Dedifferentiated amniotic fluid mesenchymal stem cell (primary cell): ENCODE data around the gene AAR2.
A peak's percentile ranks its signal among the peaks of the same experiment; 100 is the strongest.

ENCODE experiments used
- DNase-seq: peaks from one replicate; pipeline ENCODE4 v3.0.0-alpha.2; 2016; ENCODE audit errors: extremely low spot score

AAR2 gene

DNA sequence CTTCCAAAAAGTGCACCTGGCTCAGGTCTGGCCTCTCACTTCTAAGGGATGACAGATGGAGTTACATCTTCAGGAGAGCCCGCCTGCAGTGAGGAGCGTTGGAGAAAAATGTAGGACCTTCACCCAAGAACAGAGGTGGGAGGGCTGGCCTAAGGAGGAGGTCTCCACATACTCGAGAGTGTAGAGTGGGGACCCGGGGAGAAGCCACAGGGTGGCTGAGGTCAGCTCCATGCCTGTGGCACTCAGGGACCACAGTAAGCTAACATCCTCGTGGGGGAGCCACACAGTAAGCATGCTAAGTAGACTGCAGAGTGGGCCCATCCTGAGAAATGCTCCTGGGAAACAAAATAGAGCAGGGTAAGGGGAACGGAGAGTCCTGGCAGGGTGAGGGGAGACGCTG is 24.0 kb downstream of the AAR2 start:
- no peak for DNase-seq

DNA sequence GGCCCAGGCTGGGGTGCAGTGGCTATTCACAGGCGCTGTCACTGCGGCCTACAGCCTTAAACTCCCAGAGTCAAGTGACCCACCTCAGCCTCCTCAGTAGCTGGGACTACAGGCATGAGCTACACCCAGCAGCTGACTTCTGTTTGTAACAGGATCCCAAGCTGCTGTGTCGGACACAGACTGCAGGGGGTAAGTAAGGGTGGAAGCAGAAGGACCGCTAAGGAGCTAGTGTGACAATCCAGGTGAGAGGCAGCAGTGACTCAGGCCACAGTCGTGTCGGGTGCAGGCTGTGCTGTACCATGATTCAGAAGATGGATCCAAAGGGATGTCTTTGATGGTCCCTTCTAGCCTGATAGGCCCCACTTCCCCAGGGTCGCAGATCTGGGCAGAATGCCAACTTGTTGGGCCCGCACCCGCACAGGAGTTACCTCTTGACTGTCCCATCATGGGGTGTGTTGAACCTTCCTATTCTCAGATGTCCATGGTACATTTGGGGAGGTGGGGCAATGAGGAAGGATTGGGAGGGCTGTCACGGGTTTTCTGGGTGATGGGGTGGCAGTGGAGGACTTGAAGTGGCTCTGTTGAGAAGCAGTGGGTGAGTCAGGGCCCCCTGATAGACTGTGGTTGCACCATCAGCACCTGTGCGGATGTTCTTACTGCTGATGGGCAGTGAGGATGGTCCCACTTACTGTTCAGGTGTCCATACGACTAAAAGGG is 25.3 kb downstream of the AAR2 start:
- no peak for DNase-seq

DNA sequence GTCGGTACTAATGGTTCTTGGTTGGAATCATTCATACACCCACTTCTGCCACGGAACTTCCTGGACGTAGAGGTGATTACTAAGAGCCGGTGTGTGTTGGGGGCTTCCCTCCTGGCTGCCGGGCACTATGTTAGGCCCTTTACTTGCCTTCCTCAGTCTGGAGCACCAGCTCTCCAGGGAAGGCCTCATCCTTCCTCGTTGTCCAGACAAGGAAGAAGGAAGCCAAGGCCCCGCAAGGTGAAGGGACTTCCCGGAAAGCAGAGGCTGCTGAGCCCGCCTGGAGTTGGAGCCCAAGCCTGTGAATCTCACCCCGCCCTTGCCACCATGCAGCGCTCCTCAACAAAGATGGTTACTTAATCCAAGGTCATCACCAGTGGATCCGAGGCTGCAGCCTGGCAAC is 26.2 kb downstream of the AAR2 start:
- DNase-seq, result no peak

DNA sequence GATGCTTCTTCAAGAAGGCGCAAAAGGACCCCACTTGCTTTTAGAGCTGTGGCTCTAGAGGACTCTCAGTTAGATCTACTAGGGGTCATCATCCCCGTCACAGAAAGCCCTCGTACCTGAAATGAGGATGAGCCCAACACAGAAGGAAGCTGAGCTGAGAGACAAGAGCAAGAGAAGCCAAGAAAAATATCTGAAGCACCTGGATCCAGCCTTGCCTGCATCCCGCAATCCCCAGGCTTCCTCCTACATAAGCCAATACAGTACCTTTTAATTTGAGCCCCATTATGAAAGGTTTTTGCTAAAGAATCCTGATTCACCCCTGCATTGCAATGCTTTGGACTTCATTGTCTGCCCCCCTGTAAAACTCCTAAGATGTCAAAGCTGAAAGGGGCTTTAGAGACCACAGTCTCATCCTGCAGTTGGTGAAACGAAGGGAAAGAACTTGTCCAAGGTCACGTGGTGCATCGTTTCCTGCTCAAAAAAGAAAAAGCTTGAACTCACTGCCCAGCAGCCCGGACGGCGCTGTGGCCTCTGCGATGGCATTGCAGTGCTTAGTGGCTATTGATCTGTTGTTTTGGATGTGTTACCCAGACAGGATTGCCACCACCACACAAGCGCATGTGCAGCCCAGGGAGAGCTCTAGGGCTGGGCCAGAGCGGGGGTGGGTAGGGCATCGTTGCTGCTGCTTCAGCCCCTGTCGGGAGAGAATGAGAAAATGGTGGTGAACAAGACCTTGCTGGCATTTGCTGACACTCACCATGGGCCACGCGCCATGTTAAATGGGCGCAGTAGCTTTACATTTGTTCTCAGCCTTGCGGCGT is 28.4 kb downstream of the AAR2 start:
- no peak for DNase-seq

DNA sequence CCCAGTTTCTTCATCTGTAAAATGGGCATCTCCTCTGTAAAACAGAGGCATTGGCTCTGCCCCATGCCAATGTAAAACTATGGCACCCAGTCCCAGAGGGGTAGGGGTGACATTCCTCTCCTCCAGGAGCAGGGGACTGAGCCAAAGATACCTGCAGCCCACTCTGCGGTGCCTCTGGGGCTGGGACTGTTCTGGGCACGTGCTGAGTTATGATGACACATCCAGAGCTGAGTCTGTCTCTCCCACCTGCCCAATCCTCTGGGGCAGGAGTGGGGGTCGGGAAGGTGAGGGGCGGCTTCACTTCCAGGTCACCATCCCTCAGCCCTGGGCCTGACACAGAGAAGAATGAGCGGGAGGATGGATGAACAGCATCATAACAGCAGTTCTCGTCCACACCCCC is 29.9 kb downstream of the AAR2 start:
- no peak for DNase-seq

DNA sequence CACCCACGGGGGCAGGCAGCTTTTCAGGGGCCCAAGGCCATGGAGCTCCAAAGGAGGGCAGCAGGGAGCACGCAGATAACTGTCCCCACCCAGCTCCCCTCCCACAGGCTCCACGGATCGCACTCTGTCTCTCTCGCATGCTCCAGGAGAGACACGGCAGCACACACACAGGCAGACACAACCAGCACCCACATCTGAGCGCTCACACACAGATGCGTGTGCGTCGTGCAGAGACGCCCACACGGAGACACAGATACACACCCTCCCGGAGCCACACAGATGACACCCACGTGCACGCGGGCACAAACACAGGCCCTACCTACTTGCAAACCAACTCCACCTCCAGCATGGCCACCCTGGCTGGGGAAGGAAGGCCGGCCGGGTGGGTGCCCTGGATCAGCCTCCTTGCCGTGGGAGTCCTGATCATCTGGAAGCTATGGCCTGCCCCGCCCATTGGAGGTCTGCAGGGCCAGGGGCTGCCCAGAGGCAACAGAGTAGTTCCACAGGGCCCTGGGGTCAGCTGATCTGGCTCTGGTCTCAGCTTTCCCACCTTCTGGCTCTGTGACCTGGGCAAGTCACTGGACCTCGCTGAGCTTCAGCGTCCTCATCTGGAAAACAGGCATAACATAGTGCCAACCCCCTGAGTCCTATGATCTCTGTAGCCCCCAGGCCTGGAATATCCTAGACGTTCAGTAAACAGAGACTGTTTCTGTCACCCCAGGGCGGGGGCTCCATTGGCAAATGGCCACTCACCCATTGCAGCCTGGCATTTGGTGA is 31.5 kb downstream of the AAR2 start:
- DNase-seq, result no peak

DNA sequence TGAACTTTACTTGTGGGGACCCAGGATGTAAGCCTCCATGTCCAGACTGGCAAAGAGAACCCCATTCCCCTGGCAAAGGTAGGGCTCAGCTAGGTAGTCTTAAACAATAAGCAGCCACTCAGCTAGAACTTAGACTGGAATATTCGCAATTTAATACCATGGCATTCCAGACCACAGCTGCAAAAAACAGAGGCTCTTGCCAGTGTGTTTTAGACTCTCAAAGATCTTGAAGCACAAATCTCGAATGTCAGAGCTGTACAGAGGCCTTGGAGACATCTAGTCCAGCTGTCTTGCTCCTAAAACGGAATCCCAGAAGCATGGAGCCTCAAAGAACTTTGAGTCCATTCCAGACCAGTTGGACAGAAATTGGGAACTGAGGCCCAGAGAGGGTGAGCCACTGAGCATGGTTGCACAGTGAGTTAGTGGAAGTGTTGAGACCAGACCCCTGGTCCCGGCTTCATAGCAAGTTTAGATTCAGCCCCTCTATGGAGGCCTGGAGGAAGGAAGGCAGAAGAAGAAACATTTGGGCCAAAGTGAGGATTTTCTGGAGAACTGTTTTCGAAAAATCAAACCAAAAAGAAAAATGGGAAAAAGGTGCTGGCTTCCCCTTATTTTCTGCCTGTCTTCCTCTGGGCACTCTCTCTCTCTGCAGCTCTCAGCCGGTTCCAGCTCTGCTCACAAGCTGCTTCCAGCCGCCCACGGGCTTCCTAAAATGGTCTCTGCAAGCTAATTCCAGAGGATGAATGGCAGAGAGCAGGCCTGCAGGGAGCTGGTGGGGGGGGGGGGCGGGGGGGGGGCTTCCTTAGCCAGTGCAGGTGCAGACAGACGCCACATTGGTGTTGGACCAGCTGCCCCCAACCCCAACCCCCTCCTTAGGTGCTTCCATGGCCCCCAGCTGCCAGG is 32.4 kb downstream of the AAR2 start:
- DNase-seq, result no peak

DNA sequence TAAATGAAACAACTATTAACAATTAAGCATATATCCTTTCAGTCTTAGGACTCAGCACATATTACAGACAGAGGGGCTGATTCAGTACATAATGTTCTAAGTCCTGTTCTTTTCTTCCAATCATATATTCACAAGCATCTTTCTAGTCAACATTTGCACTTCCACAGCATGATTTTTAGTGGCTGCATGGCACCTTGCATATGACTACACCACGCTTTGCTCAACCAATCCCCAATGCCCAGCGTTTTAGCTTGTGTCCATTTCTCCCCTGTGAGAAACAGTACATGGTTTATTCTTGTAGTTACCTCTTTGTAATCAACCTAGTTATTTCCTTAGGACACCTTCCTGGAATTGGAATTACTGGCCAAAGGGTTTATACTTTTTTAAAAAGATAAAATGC is 33.2 kb downstream of the AAR2 start:
- no peak for DNase-seq

DNA sequence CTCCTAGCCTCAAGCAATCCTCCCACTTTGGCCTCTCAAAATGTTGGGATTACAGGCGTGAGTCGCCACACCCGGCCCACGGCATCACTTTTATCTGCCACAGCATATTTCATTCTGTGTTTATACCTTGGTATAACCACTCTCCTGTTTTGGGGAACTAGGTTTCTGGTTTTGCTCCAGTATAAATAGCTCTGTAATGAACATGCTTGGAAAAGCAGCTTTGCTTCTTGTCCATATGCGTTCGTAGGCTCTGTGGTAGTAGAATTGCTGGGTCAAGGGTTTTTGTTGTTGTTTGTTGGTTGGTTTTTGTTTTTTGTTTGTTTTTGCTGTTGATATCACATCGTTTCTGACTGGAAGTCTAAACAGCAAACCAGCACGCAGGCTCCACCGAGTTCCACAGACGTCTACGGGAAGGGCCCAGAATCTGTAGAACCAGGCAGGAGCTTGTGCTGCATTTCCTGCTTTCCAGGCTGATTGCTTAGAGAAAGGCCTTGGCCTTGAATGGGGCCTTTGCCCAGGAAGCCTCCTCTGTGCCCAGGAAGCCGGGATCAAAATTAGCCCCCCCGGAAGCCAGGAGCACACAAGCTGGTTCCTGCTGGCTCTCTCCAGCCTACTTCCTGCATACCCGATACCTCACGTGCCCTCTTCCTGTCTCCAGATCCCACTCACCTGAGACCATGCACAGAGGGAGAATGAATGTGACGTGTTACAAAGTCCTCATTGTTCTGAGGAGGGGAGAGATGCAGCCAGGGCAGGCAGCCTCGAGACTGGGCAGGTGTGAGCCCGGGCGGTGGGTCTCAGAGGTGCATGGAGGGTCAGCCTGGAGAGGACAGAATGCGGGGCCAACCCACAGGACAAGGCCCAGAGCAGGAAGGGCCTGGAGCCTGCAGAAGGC is 34.7 kb downstream of the AAR2 start:
- DNase-seq, result no peak

DNA sequence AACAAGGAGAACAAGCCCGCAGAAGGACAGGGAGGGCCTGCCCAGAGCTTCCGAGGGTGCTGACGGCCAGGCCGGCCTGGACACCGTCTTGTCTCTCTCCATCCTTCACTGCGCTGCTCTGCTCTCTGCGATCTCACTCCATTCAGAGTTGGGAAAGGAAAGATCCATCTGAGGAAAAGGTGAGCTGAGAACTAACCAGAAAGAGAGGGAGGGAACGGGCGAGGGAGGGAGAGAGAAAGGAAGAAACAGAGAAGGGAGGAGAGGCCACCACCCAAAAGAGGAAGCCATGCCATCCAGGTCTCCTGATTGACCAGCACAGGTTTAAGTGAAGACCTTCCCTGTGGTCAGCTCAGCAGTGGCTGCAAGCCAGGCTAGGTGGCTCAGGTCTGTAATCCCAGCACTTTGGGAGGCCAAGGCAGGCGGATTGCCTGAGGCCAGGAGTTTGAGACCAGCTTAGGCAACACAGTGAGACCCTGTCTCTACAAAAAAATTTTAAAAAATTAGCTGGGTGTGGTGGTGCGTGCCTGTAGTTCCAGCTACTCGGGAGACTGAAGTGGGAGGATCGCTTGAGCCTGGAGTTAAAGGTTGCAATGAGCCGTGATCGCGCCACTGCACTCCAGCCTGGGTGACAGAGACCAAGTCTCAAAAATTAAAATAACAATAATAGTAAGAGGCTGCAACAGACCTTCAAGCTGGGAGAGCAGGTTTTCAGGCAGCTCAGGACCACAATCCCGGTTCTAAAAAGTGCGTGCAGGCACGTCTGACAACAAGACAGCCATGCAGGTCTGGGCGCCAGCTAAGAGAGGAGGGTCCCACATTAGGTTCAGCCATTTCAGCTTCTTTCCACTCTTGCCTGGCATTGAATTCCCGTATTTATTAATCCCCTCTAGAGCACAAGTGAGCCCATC is 35.6 kb downstream of the AAR2 start:
- DNase-seq, result no peak

DNA sequence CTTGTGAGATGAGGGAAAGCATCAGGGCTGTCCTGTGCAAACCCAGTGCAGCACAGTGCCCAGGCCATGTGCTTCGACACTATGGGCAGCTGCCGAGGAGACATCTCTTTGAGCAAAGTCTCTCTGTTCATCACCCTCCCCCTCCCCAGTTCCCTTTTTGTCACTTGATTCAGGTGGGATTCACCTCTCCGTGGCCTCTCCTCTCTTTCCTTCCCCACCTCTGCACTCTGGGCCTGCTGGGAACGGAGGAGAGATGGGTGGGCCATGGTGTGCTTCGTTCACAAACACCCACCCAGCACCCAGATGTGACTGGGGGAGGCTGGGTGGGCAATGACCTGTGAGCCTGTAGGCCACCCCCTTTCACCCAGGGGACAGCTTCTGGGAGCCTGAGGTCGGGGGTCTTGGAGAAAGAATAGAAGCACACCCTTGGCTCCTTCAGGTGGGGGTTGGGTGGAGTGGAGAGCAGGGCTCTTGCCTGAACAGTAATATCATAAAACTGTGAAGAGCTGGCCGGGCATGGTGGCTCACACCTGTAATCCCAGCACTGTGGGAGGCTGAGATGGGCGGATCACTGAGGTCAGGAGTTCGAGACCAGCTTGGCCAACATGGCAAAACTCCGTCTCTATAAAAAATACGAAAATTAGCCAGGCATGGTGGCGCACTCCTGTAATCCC is 36.4 kb downstream of the AAR2 start:
- DNase-seq, result no peak

DNA sequence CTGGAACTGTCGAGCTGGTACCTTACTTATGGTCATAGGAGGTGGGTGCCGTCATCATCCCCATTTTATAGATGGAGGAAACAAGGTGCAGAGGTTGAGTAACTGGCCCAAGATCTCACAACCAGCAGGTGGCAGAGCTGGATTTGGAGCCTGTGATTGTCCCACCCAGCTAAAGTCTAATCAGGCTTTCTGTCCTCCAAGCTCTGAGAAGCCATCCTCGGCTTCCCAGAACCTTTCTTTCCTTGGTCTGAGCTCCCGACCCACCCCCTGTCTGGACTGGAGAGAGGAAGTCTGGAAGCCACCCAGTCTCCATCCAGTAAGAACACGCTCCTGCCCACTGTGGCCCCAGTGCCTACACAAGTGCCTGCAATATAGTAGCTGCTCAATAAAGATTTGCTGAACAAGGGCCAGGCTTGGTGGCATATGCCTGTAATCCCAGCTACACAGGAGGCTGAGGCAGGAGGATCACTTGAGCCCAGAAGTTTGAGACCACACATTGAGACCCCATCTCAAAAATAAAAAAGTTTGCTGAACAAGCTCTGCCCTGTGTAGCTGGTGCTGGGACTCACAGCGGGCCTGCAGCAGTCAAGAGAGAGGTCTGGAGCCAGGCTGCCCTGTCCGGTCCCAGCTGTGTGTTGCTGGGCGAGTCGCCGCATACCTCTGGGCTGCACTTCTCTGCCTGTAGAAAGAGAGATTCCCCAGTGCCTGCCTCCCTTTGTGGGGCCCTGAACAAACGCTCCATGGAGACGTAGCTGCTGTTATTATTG is 37.3 kb downstream of the AAR2 start:
- peak; percentile 24 for DNase-seq

DNA sequence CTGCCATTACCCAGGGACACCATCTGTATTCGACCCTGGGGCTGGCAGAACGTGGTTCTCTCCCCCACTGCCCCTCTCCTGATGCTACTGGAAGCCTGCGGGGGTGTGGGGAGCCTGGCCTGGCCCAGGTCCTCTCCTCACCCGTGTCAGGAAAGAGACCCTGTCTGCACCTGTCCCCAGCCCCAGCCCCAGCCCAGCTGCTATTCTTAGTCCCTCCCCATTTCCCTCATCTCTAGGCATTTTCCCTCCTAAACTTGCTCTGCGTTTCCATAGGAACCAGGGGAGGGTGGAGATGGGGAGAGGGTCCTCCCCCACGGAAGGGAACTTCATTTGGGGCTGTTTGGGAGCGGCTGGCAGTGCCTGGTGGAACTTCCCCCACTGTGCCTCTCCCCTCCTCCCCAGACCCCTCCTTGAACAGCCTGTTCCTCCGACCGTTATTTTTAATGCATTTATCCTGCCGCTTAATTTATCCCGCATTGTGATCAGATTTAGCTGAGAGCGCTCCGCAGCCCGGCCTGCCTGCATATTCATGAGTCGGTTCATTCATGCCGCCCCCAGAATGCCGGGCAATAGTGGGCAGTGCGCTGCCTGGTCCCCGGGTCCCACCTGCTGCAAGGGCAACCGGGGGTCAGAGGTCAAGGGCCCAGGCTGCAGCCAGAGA is 38.0 kb downstream of the AAR2 start:
- no peak for DNase-seq

DNA sequence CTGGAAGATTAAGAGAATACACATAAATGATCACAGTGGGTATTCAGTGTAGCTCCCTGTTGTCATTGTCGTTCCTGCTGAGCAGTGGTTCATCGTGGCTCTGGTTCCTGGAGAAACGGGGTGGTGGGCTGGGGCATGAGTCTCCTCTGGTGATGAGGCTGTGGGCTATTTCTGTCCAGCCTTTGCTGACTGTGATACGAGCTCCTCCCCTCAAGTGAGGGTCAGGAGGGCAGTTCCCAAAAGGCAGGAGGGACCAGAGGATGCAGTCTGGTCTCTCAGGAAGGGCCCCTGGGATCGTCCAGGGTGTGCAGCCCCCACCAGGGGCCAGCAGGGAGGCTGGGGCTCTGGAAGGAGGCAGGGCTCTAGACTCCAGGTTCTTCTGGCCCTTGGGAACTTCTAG is 38.7 kb downstream of the AAR2 start:
- no peak for DNase-seq

DNA sequence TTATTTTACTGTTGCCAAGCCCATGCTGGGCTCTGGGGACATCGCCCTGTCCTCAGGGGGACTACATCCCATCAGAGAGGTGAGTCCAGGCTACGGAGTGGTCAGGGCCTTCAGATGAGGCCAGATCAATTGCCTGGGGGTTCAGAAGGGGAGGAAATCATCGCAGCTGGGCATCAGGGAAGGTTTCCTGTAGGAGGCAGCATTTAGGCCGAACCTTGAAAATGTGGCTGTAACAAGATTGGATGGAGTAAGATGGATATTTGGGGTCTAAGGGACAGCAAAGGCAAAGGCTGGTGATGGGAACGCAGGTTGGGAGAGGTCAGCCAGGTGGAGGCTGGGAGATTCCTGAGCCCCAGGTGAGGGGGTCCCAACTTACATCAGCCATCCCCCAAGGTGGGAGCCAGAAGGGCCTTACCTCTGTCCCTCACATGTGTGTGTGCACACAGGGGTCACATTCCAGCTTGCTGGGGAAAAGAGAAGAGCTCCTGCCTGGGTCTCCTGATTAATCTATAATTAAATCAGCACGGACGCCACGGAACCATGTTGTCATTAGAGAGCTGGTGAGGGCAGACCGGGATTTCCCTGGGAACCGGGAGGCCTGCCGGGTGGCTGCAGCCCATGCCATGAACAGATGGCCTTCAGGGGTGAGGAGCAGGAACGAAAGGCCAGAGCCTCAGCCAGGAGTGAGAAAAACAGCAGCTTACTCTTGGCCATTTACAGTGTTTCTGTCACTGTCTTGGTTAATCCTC is 39.3 kb downstream of the AAR2 start:
- no peak for DNase-seq

DNA sequence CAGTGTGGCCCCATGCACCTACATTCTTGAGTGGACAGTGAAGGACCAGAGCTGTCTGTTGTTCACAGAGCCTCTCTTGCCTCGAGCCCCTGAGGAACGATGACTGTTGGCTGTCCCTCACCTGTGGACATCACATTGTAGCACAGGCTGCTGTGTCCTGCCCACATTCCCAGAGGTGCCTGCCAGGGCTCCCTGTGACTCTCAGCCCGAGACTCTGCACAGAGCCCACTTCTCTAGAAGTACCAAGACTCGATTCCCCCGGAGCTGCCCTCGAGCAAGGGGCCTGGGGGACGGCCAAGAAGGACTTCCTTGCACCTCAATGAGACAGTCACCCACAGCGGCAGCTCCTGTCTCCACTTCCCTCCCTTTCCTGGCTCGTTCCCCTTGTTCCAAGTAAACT is 41.3 kb downstream of the AAR2 start:
- no peak for DNase-seq

DNA sequence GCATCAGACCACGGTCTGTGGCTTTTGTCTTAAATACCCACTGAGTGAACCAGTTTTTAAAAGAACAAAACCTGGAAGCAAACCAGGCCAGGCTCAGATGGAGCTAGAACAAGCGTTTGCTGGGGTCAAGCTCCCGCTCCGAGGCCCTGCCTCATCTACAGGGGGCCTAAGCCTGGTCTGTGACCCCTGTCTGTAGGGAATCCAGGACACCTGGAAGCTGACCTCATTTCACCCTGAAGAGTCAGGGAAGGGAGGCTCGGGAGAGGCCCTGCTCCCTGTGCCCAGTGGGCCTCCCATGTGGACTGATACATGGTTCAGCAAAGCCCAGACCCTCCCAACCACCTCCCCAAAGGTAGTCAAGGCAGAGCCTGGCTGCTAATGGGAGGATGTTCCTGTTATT is 43.1 kb downstream of the AAR2 start:
- DNase-seq, result no peak
